HS-5 (cell line): ENCODE measurements around the gene TSPAN13.

Experiments used
- DNase-seq: peaks from one replicate; pipeline ENCODE4 v3.0.0-alpha.2; 2012; ENCODE audit warnings: low read depth

Gene TSPAN13

DNA sequence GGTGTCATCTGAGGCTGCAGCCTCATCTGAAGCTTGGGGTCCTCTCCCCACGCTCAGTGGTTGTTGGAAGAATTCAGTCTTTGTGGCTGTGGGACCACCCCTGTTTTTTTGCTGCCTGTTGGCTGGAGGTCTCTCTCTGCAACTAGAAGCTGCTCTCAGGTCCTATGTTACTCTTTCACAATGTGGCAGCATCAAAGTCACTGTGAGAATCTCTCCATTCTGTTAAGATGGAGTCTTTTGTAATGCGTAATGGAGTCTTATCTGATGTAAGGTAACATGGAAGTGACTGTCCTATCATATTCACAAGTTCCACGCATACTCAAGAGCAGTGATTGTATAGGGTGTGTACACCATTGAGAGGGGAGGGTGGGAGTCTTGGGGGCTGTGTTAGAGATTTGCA lies 24.9 kb downstream of the TSPAN13 start:
- no peak for DNase-seq

DNA sequence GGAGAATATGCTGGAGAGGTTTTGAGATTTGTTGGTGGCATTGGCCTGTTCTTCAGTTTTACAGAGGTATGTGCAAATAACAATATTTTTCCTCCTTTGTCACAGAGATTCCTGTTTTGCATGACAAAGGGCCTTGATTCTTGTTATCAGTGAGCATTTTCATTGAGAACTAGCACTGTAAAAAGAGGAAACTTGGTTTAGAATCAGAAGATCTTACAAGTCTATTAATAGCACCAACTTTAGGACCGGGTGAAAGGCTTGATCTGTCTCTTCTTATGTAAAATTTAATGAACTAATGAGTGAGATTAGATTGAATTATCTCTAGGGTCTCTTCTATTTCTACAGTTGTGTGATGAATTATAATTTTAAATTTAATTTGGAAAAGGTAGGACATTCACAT lies 25.5 kb downstream of the TSPAN13 start:
- no peak for DNase-seq

DNA sequence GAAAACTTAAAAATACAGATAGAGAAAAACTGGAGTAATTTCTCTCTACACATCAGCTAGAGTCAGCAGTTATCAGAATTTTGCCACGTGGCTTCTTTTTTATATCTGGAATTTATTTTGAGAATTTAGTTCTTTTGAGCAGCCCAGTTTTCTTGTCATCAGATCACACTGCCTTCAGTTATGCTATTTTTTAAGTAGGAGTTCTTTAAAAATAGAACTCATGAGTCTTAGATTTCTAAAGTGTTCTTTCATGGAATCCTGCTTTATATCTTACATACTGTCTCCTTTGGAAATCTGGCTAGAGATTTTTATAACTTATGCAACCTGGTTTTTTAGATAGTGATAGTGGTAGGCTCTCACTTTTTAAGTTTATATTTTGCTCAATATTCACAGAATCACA lies 27.0 kb downstream of the TSPAN13 start:
- DNase-seq, result no peak

DNA sequence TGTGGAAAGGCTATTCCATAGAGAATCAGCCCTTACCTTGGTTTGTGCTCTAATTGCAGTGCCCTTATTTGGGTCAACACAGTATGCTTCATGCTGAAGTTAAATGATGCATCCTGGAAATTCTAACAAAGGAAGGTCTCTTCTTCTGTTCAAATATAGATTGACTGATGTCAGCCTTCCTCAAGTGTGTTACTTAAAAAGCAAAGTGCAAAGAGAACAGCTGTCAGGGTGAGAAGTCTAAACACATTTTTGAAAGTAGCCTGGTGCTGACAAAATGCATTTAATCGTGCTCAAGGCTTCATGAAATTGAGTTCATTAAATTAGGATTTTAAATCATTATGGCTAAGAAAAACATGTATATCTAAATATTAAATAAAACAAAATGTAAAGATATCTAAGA lies 31.8 kb downstream of the TSPAN13 start:
- DNase-seq, result no peak

DNA sequence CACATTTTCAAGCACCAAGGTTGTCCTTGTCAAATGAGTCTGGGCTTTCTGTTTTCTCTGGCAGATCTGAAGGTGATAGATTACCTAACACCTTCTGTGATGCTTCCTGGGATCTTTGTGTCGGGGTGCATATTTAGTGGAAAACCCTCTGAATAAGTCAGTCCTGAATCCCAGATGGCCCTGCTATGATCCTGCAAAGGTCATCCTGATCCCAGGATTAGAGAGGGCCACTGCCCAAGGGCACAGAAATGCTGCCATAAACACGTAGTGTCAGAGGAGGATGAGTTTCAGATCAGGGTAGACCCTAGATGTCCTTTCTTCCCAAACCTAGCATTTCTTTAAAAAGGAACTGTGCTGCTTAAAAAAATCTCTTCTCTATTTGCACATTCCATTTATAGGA lies 32.3 kb downstream of the TSPAN13 start:
- no peak for DNase-seq

DNA sequence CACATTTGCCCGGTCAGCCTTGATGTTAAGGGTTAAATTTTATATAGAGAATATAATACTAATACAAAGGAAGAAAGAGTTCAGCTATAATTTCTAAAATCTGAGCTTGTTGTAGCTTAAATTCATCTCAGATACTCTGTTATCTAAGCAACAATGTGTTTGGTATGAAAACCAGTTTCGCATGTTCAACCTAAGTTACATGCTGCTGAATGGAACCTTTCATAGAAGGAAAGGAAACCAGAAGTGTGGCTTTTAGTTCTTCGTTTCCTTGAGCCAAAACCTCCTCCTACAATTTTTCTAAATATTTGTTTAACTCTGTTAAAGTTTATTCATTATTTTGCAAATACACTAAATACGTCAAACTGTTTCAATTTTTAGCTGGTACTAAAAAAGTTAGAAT lies 32.7 kb downstream of the TSPAN13 start:
- no peak for DNase-seq

DNA sequence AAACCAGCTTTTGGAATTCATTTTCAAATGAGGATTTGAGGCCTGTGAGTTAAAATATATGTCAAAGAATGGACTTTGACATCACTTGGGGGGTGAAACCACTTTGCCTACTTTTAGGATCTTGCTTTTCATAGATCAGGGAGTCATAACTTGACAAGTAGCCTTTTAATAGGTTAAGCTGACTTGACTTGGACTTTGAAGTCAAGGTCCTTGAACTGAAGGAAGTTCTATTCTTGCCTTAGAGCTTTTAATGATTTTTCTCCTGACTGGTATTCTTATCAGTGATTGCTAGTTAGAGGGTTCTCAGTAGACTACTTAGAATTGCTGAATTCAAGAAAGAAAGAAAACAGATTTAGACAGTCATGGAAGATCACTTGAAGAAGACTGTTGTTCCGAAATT lies 33.6 kb downstream of the TSPAN13 start:
- DNase-seq, result no peak

DNA sequence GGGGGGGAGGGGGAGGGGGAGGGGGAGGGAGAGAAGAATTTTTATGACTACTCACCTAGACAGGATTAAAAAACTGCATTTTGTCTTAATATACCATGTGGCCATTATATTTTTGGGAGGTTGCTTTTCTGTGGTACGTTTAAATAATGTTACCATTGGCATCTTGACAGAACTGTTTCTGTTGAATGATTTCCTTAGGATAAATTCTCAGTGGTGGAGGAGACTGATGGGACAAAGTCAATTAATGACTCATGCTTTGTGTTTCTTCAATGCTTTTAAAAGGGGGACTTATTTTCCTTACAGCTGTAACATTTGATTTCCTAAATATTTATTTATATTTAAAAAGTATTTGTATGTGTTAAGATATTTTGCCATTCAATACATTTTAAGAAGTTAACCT lies 37.5 kb downstream of the TSPAN13 start:
- no peak for DNase-seq

DNA sequence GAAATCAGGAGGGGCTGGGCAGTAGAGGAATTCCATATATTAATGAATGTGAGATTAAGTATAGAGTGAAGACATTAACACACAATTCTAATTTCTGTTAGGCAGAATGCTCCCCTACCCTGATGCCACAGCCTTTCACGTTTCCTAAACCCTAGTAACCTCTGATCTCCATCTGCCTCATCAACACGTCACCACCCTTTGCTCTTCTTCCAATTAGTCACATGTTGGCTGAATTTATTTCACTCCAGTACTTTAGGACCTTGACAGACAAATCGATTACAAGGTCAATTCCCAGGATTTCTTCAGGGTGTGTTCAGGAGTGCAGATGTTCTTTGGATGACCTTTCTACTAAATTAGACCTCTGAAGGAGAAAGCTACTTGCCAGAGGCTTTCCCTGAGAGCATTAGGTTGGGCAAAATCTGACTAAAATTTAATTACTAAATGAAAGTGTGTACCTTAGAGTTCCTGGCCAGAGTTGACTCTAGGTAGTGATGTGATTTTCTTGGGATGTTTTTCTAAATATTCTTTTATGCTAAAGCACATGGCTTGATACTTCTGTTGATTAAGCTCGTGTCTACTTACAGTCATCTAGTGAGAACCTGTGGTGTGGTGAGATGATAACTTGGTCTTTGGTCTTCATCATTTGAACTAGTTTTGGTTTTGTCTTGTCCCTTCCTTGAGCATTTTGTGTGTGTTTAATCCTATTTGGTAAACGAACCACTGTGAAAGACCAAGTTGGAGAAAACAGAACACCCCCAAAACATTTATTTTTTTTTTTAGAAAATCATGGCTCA lies 38.5 kb downstream of the TSPAN13 start:
- DNase-seq, result no peak

DNA sequence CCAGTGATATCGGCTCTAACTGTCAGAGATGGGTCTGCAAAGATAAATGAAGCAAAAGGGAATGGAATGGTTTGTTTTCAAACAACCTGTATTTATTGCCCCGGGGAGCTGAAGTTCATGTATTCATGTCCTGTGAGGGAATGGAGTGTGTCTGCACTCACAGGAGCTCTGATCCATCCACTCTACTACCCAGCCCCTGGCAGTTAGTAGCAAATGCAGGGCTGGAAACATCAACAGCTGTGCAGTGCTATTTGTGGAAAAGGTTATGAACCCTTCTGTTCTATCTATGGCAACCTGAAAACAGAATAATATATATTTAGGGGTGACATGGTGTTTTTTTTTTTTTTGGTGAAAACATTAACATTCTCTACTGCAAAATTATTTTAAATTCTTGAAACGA lies 41.4 kb downstream of the TSPAN13 start:
- DNase-seq, result no peak

DNA sequence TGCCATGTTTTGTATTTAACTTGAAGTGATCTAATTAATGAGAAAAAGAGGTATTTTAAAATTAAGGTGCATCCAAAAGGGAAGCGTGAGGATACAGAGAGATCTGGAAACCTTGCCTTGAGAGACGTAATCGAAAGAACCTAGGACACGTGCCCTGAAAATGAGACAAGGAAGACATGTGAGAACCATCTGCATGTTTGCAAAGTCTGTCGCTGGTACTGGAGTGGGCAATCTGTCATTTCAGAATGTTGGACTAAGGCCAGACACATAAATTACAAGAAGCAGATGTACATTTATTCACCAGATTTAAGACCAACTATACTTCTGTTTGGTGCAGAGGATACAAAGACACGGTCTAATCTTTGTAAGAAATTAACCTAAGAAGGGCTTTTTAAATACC lies 42.1 kb downstream of the TSPAN13 start:
- no peak for DNase-seq

DNA sequence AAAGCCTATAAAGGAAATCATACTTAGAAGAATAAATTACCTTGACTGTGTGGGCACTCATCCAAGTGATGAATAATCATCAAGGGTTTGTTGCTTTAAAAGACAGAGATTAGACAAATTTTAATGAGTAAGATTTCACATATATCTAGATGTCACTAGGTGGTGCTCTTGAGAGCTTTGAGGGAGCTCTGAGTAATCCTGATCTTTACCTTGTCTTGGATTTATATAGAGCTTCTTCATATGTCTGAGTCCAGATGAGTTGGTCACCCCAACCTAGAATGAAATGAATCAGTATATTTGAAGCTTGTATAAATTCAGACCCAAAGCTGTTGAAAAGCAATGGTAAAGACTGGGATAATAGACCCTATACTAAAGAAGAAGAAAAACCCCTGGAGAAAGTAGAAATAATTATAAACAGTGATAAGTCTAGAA lies 47.6 kb downstream of the TSPAN13 start:
- DNase-seq, result peak; percentile 67

DNA sequence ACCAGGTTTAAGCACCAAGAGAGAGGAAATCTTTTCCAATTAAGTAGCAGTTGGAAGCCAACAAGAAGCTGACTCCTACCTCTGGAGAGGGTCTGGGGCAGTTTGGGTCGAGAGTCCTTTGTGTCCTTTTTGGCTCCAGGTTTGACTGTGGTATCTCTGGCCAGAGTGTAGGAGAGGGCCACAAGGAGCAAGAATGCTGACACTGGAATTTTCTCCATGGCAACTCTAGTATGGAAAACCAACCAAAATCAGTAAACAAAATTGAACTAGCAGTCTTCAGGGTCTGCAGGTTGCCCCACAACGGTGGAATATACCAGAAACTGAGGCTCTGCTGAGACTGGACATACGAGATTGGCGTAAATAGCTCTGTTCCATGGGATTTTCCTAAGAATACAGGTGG lies 48.0 kb downstream of the TSPAN13 start:
- no peak for DNase-seq

DNA sequence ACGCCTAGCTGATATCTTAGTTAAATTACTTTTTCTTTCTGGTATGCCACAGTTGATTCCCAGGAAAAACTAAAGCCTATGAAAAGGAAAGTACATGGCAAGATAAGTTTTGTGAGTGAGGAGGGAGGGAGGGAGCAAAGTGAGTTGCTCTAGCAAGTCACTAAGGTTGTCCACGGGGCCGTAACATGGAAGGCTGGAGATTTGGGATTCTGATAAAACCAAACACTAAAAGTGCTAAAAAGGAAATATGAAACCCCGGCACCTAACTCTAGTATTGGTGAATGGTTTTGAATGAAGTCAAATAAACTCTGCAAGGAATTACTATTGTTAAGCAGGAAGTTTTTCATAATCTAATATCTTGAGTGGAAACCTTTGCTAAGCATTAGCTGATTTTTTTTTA lies 49.6 kb downstream of the TSPAN13 start:
- no peak for DNase-seq

DNA sequence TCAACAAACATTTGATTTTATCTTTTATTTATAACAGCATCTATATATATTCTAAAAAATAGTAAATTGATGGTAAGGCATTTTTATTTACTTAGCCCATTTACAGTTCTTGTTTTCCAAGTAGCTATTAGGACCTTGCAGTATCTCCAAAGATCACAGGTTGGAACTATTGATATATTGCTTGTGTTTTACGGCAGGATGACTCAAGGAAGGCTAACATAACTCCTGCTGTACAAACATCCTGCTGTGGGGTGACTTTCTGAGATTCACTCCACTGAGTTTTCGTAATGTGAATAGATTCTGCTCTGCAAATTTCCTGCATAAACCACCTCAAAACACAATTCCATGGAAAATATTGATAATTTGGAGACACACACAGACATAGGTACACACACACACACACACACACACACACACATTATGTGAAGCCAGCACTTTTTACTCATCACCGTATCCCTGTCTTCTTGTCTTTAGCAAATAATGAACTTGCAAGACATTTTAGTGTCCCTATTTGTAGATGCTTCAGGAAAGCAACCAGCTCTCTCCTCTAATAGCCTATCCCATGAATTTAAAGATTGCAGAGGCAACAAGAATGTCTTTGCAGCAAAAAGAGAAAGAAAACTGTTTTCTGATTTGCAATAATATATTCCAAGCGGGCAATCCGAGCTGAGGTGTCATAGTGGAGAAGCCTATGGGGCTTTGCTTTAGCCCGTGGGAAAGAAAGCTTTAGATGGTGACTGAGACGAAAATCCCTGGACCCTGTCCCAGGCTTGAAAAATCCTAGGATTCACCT lies 50.5 kb downstream of the TSPAN13 start:
- no peak for DNase-seq

DNA sequence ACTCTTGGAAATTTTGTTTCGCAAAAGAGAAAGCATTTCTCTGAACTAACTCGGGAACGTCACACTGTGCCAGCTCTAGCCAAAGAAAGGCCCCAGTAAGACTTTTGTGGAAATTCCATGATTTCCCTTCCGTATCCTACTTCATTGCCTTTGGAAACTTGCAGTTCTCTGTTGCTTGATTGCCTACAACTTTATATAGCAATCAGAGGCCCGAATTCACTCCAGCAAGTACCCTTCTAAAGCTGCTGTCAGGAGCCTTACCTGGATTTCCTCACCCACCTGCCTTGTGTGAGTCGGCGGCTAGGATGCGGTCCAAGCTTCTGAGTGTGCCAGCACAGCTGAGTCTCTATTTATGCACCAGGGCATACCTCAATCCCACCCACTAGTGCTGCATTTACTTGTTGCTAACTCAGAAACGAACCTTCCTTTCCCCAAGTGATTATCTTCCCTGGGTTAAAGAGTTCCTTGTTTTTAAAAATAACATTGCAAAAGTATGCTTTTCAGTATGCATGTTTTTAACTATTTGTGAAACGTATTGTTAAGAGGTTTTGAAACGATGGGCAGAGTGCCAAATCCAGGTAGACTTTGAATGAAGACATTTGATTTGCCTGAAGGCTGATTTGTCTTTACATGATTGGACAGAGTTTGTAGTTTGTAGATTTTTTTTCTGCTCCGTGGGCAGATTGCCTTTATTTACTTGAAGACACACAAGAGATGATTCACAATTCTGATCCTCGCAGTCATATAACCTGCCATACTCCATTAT lies 51.3 kb downstream of the TSPAN13 start, which contains the start of gene AGR2:
AGR2 (minus strand) TSS at position 326 of the 766 bp plus-strand sequence. CDS start 3,203 bp downstream, outside the sequence.
- DNase-seq, result no peak

DNA sequence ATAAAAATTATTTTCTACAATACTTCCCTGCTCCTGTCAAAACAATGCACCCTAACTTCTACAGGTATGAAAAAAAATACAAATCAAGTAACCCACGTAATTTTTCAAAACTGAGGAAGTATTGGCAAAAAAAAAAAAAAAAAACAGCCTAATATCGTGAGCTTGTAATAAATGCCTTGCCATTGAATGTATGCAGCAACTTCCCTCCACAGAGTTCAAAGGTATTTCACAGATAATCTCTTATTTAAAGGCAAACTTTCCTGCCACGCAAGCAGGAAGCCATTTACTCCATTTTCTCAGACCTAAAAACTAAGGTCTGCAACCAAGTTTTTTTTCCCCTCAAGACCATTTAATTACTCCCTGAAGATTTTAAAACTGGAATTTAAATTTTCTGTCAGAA lies 51.9 kb downstream of the TSPAN13 start:
- DNase-seq, result no peak

DNA sequence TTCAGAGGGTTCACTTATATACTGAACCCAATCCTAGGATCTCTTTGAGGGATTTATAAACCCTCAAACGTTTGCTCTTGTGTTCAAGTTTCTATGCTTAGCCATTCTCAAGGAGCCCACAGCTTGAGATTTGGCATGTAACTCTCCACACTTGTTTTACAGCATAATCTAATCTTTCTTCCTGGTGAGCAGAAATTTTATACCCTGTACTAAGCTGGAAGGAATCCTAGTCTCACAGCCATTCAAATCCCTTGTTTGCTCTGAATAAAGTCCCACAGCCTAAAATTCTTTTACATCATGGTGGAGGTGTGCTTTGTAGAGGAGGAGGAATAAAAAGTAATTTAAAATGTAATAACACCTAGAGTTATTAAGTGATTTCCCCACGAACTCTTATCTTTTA lies 56.6 kb downstream of the TSPAN13 start:
- DNase-seq, result no peak

DNA sequence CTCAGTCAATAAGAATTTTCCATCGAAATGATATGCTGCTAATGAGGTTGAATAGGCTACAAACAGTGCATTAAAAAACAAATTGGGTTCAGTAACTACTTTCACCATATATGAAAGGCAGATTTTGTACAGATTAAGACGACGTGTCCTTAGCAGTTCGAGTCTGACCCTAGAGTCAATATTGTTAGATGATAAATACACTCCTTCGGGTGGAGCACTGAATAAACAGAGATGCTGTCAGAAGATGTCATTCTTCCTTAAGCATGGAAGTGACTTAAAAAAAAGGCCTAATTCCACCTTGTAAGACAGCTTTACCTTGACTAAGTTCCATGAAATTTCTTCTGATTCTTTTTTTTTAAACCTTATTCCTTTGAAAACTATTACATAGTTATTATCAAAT lies 57.0 kb downstream of the TSPAN13 start:
- no peak for DNase-seq

DNA sequence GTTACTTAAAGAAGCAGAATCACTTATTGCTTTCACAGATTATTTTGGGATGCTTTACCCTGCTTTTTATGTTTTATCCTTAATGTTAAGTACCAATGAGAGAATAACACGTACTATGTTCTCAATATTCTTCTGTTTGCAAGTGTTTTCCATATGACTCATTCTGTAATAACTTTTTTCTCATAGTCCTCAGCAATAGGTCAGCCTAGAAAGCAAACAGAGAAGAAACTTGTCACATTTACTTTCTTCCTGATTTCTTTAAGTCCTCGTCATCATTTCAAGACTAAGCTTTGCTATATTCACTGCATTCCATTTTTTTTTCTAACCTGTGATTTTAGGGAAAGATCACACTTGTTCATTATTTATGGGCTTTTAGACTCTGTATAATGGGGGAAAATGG lies 58.0 kb downstream of the TSPAN13 start:
- no peak for DNase-seq

DNA sequence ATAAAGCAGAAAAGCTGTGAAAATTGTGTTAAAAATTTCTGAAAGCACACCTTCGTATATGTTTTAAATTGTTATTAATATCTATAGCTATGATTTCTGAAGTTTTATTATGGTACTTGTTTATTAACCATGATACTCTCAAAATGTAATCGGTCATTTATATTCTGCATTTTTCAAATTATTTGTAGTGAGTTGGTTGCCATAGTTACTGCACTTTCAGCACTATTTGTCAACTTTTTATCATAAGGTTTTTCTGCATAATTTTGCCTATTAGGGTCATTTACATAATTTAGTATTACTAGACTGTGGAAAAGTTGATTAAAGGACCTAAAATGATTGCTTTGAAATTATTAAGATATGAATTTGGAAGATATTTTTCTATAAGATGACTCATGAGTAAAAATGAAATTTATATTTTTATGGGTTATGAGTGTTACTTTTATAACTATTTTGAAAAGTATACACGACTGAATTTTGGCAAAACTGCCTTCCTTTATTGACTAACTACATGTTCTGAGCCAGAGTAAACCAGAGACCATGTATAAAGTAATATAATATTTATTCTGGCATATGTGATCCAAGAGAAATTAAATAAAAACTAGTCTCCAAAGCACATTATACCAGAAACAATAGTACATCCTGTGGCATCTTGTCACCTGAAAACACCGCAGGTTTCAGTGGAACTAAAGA lies 59.1 kb downstream of the TSPAN13 start:
- no peak for DNase-seq

DNA sequence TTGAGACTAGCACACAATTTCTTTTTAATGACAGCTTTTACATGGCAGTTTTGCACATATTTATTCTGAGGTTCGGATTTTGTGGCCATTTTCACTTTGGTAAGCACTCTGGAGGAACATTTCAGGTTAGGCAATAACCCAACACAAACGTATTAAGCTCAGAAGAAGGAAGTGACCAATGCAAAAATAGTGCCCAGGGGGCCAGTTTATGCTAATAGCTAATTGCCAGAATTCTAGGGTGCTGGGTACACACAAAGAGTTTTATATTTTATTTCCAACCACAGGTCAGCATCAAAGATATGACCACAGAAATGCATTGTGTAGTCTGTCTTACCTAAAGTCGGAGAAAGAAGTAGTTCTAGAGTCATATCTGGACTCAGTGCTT lies 59.7 kb downstream of the TSPAN13 start:
- no peak for DNase-seq
